Activated naive CD4-positive, alpha-beta T cell treated with Interleukin-2 at 50 U/mL for 16 hours (primary cell): ENCODE results near the gene GABRA5.

Experiments
- DNase-seq: peaks from one replicate; pipeline ENCODE4 v3.0.0-alpha.2; 2020

Gene GABRA5

GRCh38 chr15:26934848-26935247 is 68.0 kb downstream of the GABRA5 start:
- DNase-seq = no peak

GRCh38 chr15:26935322-26935721 is 68.5 kb downstream of the GABRA5 start:
- DNase-seq = no peak

- no peak for DNase-seq
Observed at GRCh38 chr15:26936502-26936901, 69.6 kb downstream of the GABRA5 start.

- DNase-seq = no peak
Observed at GRCh38 chr15:26937134-26937533, 70.3 kb downstream of the GABRA5 start.

- DNase-seq = no peak
Observed at GRCh38 chr15:26939398-26939797, 72.5 kb downstream of the GABRA5 start.

- DNase-seq = no peak
Observed at GRCh38 chr15:26941489-26941888, 74.6 kb downstream of the GABRA5 start.

- no peak for DNase-seq
Observed at GRCh38 chr15:26943866-26944265, 77.0 kb downstream of the GABRA5 start.

GRCh38 chr15:26945046-26945445 is 78.2 kb downstream of the GABRA5 start:
- DNase-seq = no peak

- no peak for DNase-seq
Observed at GRCh38 chr15:26950001-26950400, 83.1 kb downstream of the GABRA5 start.

- no peak for DNase-seq
Observed at GRCh38 chr15:26954403-26954802, 87.5 kb downstream of the GABRA5 start.

- no peak for DNase-seq
Observed at GRCh38 chr15:26967719-26968269, 100.9 kb downstream of the GABRA5 start.

- DNase-seq = no peak
Observed at GRCh38 chr15:26968806-26969205, 101.9 kb downstream of the GABRA5 start.

- no peak for DNase-seq
Observed at GRCh38 chr15:26970712-26971210, 103.9 kb downstream of the GABRA5 start, which contains the start of gene GABRG3. GABRG3 (plus strand) TSS chr15:26971181.

- no peak for DNase-seq
Observed at GRCh38 chr15:26971271-26972018, 104.6 kb downstream of the GABRA5 start.

- DNase-seq = no peak
Observed at GRCh38 chr15:26972636-26973035, 105.8 kb downstream of the GABRA5 start.

GRCh38 chr15:26974120-26974780 is 107.4 kb downstream of the GABRA5 start:
- DNase-seq = no peak

- no peak for DNase-seq
Observed at GRCh38 chr15:26981492-26981891, 114.6 kb downstream of the GABRA5 start.

GRCh38 chr15:26983822-26984221 is 117.0 kb downstream of the GABRA5 start:
- no peak for DNase-seq

GRCh38 chr15:26985050-26985449 is 118.2 kb downstream of the GABRA5 start:
- no peak for DNase-seq

- no peak for DNase-seq
Observed at GRCh38 chr15:26996250-26996649, 129.4 kb downstream of the GABRA5 start.
